SH-SY5Y (cell line): ENCODE results near the gene GSG1L.

ENCODE experiments used
- GATA2 ChIP-seq: IDR thresholded peaks from 2 replicates; pipeline ENCODE4 v1.6.1; 2011; ENCODE audit warnings: mild to moderate bottlenecking, low read depth, low read length
- GATA3 ChIP-seq: IDR thresholded peaks from 2 replicates; pipeline ENCODE4 v1.6.1; 2011; ENCODE audit warnings: low read depth, mild to moderate bottlenecking, low read length, moderate library complexity

The GSG1L gene

DNA sequence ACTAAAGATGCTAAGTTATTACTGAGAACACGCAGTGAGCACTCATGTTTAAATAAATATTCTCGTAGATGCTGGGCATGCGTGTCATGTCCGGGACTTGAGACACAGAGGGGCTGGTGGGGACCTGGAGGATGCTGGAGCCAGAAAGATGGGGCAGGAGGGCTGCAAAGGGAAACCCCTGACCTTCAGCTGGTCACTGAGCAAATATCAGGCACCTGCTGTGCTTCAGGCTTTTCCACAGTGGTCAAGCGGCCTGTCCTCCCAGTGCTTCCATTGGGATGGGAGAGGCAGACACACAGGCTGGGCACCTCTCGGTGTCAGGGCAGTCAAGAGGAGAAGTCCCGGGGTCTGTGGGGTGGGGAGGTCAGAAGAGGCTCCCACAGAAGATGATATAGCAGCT, 211.4 kb downstream of the GSG1L start:
- TF ChIP-seq GATA3 (no peak), GATA2 (no peak)

DNA sequence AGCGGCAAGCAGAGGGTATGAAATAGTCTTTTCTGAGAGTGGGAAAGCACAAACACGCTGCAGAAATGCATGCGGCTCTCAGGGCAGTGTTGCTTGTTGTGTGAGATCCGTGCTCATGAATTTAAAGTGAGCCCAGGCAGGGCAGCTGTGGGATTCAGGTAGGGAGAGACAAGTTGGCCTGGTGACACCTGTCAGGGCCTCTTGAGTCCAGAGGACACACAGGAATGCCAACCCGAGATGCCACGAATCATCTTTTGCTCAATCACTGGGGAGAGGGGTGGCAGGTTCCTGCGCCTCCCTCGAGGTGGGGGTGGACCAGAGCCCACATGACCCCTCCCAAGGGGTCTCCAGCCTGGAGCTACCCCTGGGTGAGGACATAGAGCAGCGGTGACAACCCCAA, 211.9 kb downstream of the GSG1L start:
- TF ChIP-seq GATA2, result no peak
- TF ChIP-seq GATA3, result no peak

DNA sequence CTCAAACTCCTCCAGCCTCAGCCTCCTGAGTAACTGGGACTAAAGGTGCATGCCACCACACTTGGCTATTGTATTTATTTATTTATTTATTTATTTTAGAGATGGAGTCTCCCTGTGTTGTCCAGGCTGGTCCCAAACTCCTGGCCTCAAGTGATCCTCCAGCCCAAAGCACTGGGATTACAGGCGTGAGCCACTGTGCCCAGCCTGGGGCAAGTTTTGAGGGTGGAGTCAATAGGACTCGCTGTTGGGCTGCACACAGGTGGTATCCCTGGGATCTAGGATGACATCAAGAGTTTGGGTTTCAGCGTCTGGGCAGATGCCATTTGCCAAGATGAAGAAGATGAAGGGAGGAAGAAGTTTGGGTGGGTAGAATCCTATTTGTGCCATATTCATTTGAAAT, 213.9 kb downstream of the GSG1L start:
- no peak for TF ChIP-seq GATA2
- TF ChIP-seq GATA3, result no peak

DNA sequence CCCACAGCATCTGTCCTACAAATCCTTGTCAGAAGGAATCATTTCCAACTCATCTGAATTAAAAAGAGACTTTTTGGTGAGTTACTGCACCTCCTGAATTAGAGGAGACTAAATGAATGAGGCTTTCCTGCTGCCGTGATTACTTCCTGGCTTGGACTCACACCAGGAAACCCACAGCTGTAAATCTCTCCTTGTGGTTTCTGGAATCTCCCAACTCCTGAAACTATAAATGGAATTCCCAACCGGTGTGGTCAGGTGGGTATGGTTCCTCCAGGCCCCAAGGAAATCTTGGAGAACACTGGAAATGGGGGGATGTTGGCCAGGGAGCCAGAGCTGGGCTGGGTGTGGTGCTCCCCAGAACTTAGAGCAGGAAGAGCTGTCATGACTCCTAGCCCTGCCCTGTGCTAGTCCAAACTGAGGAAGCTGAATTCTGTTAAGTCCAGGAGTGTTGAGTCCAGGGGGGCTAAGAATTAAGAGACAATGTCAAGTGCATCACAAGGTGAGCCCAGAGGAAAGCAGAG, 216.4 kb downstream of the GSG1L start:
- TF ChIP-seq GATA2, result no peak
- TF ChIP-seq GATA3, result no peak

DNA sequence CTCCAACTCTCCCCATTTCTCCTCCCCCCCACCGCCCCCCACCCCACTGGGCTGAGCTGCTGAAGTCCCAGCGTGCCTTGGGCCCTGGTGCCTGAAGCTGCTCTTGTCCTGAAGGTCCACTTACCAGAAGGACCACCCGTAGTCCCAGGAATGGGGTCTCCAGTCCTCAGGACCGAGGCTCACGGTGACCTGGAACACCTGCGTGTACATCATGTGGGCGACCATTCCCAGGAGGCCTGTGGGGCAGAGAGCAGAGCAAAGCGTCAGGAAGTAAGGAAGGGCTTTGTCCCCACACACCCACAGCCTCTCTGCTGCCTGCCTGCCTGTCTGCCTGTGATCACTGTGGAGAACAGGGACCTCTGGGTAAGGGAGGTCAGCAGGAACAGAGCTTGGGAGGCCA, 218.7 kb downstream of the GSG1L start:
- no peak for TF ChIP-seq GATA3
- no peak for TF ChIP-seq GATA2

DNA sequence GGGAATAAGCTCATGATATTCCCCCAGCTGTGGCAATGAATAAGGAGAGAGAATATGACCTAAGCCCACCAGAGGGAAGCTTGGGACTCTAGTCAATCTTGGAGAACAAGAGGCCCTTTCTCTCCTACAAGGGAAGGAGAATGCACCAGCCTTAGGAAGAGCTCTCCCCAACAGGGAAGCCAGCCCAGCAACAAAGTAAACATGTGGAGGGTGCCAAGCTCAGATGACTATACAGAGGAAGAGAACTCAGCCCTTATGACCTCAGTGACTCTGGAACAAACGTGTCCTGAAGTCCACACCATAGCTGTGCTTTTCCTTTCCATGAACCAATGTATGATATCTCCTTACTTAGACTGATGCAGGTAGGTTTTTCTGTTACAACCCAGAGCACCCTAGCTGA, 219.7 kb downstream of the GSG1L start:
- TF ChIP-seq GATA3 (no peak), GATA2 (no peak)

DNA sequence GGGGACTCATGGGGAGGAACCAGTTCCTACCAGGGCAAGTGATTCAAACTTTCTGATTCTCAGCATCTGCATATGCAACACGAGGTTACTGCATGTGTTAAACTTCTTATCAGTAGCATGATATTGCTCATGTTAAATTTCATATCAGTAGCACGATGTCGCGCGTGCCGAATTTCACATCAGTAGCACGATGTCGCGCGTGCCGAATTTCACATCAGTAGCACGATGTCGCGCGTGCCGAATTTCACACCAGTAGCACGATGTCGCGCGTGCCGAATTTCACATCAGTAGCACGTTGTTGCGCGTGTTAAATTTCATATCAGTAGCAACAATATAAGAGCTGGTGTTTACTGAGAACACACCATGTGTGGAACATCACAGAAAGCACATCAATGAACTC, 221.6 kb downstream of the GSG1L start:
- TF ChIP-seq GATA2, result no peak
- no peak for TF ChIP-seq GATA3

DNA sequence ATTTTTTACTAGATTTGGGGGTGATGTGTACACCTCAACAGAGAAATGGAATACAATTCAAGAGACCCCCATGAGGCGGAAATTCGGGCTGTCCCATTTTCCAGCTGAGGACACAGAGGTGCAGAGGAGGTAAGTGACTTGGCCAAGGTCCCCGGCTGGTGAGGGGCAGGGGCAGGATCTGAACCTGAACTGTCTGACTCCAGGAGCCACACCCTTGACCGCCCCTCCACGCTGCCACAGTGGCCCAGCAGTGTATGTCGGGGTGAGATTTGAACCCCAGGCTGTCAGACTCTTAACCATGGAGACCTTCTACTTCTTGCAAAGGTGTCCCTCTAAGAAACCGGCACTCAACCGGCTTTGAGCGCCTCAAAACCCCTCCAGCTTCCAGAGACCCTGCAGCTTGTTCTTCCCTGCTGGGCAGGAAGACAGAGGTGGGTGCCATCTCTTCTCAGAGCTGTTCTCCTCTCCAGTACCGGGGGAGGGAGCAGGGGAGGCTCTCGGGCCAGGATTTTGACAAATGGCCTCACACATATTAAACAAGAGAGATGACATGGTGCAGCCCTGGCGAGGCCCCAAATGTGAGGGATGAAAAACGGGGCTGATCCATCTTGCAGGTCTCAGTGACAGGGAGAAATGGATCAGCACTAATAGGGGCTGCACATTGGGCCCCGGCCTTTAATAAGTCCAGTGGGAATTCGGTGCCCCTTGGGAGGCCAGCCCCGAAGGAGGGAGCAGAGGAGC, 222.3 kb downstream of the GSG1L start:
- no peak for TF ChIP-seq GATA3
- TF ChIP-seq GATA2, result no peak

DNA sequence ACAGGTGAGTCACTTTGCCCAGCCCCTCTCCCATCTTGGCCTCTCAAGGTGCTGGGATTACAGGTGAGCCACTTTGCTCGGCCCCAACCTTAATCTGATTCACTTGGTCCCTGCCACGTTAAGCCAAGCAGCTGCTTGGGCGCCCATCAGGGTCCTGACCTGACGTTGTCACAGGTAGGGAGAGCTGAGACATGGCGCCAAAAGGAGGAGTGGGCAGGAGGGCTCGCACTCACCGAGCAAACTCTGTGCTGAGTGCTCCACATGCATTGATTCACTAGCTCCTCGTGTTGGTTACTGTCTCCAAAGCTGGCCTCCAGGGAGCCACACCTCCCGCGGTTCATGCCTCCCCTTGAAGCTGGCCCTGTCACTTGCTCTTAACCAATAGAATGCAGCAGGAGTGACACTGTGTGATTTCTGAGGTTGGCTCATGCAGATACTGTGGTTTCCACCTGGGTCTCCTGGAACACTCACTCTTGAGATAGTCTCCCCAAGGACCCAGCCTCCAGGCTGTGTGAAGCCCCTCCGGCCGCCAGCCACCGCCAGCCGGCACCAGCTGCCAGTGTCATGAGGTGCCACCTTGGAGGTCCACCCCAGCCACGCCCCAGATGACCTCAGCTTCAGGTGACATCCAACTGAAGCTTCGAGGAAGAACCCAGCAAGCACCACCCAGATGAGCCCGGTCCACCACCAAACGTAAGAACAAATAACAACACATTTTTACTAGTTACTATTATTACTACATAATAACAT, 223.0 kb downstream of the GSG1L start:
- no peak for TF ChIP-seq GATA2
- TF ChIP-seq GATA3, result no peak

DNA sequence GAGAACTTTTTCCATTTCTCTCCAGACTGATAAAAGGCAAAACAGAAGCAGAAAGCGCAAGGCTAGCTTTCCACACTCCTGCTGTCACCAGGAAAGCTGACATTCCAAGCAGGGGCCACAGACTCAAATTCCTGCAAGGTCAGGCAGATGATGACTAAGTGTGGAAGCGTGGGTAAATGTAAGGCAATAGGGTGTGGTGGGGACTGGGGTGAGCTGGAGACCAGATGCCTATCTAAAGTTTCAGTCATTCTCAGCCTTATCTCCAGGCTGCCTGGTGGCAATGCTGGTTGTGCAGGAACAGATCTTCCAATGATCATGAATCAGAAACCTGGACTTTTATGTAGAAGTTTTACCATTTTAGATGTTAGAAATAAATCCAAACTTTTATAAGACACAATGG, 224.1 kb downstream of the GSG1L start:
- TF ChIP-seq GATA2 (no peak), GATA3 (no peak)

DNA sequence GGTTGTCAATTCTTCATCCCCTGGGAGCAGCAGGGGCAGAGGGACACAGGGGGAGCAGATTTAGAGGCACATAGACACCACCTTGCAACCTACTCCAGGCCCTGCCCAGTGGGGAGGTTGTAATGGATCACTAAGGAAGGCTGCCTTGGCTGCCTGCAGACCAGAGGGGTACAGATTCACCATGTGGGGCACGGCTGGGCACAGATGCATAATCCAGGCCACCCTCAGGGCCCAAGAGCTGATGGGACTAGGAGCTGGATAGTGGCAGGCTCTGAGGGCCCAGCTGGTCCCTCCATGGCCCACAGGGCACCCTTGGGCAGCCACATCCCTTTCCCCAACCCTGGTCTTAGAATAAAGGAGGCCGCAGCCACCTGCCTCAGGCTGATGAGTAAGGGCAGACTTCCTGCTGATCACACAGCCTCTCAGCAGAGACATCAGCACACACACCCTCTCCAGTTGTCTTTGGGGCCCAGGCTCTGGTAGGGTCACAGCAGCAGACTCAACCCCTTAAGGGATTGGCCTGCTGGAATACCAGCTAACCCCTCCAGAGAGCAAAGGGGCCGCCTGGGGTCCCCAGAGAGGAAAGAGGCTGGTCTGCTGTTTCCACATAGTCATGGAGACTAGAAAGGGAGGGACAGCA, 224.9 kb downstream of the GSG1L start:
- TF ChIP-seq GATA3 (no peak), GATA2 (no peak)

DNA sequence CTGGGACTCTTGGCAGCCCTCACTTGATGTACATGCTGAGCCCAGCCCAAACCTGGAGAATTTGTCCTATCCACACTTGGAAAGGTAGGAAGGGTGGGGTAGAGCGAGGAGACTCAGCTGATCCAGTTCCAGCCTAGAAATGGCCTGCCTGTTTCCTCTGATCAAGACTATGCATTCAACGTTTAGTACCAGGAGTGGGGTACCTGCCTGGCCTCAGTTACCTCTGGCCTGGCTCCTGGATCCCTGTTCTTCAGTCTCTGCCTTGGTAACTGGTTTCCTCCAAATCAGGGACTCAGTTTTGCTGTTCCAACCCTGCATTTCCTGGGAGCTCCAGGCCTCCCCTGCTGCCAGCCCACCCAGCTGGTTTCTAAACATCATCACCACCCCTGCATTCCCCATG, 233.5 kb downstream of the GSG1L start:
- TF ChIP-seq GATA3 (no peak), GATA2 (no peak)

DNA sequence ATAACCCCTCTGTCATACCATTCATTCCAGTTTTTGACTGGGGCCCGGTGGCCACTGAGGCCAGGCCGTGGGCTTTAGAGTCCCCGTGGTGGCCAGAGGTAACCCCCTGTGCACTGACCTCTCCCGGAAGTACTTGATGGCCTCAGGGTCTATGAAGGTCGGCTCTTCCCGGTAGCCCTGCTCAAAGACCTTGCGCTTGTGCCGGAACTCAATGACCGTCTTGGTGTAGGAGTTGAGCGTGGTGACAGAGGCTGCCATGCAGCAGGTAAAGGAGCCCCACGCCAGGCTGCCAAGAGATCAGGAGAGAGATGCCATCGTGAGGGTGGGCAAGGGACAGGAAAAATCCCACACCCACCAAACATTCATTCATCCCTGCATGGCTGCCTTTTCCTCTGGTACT, 234.8 kb downstream of the GSG1L start:
- TF ChIP-seq GATA3 (no peak), GATA2 (no peak)

DNA sequence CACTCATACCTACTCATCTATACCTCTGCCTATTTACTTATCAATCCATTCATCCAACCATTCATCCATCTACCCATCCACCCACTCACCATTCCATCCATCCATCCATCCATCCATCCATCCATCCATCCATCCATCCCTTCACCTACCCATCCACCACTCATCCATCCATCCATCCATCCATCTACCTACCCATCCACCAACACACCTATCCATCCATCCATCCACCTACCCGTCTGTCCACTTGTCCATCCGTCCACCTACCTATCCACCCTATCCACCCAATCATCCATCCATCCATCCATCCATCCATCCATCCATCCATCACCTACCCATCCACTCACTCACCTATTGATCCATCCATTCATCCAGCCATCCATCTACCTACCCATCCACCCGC, 235.7 kb downstream of the GSG1L start:
- TF ChIP-seq GATA2 (no peak), GATA3 (no peak)
